BJ (cell line): ENCODE data around the gene ASCL4. TPM values are rescaled to one million over a fixed set of nuclear protein-coding genes. Genes with fewer than 3 reads are reported as not detected.

Experiments used
- CTCF ChIA-PET: fragments of 350-600 bp; formaldehyde crosslinking; extraction: SDS; loops from one replicate; lab custom pipeline; 2021; ENCODE audit warnings: antibody characterized with exemption, inconsistent platforms; lab: Yijun Ruan, JAX
- POLR2A ChIA-PET: fragments of 300-600 bp; sonication (Branson Sonifier 250); formaldehyde crosslinking; extraction: SDS; loops from one replicate; lab custom pipeline; 2021; ENCODE audit warnings: antibody characterized with exemption; lab: Charles Lee
- DNase-seq: peaks from one replicate; pipeline ENCODE4 v3.0.0-alpha.2; 2011; ENCODE audit warnings: low read depth
- H3K27me3 ChIP-seq: 2 replicates; pipeline ENCODE4 v1.6.0; 2011; ENCODE audit warnings: low read length; ENCODE audit not compliant: control insufficient read depth, insufficient read depth
- H3K36me3 ChIP-seq: 2 replicates; pipeline ENCODE4 v1.5.1; 2011; ENCODE audit warnings: low read length; ENCODE audit not compliant: control insufficient read depth, insufficient read depth
- H3K4me3 ChIP-seq: 2 replicates; pipeline ENCODE4 v1.5.1; 2011; ENCODE audit warnings: low read depth, mild to moderate bottlenecking, control low read depth, low read length
- CTCF ChIP-seq: IDR thresholded peaks from 2 replicates; pipeline ENCODE4 v1.5.1; 2011; ENCODE audit warnings: low read depth, mild to moderate bottlenecking, control low read depth, inconsistent platforms, low read length, moderate library complexity; ENCODE audit not compliant: insufficient read depth
- polyA plus RNA-seq: library from polyadenylated mRNA; depleted of rRNA; stranded (reverse); fragments of >200 nt; gene quantifications from 2 replicates; pipeline ENCODE4 v1.2.3, GENCODE V29; 2011

Gene ASCL4
- polyA plus RNA-seq, 1 experiment: not detected

DNA sequence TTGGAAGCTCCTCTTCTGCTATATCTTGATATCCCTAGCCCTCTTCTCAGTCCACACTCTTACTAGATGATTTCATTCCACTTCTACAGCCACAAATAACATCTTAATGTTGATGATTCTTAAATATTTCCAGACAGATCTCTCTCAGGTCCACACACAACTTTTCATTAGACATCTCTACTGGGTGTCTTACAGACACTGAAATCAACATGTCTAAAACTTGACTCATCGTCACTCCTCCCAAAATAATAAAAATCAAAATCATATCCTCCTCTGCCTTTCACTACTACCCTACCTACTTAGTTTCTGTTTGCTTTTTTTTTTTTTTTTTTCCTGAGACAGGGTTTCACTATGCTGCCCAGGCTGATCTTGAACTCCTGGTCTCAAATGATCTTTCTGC is 25.4 kb upstream of the ASCL4 start:
- no peak for TF ChIP-seq CTCF
- no peak overlapping the region for H3K4me3 ChIP-seq
- DNase-seq: no peak
- no peaks in the 10 kb centered on the region for H3K27me3 ChIP-seq
- ChIA-PET CTCF (interaction anchor here (0.6 to 0.9 kb wide), 2 partner anchors 47 to 51 kb away, joined by 3 to 4 read pairs; no protein-coding TSS in a partner anchor), POLR2A (no interaction called here)
- H3K36me3 ChIP-seq: peaks cover 15% of the 10 kb centered on the region

DNA sequence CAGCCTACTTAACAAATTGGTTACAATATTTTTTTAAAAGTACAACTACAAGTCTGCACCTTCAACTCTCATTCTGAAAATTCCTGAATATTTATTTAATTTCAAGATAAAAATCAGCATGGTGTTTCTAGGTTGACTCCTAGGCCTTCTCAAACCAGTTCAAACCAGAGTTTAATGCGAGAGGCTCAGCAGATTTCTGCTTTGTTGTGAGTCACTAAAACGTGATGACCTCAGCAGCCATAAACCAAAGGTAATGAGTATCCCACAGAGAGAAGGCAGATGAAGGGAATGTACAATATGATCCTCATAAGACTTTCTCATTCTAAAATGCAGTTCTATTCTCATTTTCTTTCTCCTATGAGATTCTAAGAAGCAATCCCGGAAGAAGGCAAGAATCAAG is 15.1 kb upstream of the ASCL4 start:
- H3K27me3 ChIP-seq: no peaks in the 10 kb centered on the region
- CTCF ChIA-PET: interaction anchor here (0.7 kb wide), 1 partner anchor 40 kb away, joined by 3 read pairs; no protein-coding TSS in a partner anchor
- H3K36me3 ChIP-seq: peaks cover 12% of the 10 kb centered on the region
- POLR2A ChIA-PET: no interaction called here
- no peak for TF ChIP-seq CTCF
- peak overlapping the region; percentile 91 for H3K4me3 ChIP-seq
- DNase-seq: peak; percentile 55

- Histone ChIP-seq H3K27me3 (no peaks in the 10 kb centered on the region), H3K4me3 (peak overlapping the region; percentile 91), H3K36me3 (peaks cover 10% of the 10 kb centered on the region)
- TF ChIP-seq CTCF: no peak
- ChIA-PET CTCF (no interaction called here), POLR2A (no interaction called here)
- DNase-seq: no peak
These were observed 14.2 kb upstream of the ASCL4 start for GRCh38 chr12:107760207-107760808.

GRCh38 chr12:107760809-107761501 is 13.5 kb upstream of the ASCL4 start, which contains the start of gene PRDM4:
Gene PRDM4, minus strand, starts transcription at chr12:107761137. Its CDS starts 622 bp downstream, at chr12:107760515.
- ChIA-PET CTCF (no interaction called here), POLR2A (no interaction called here)
- Histone ChIP-seq H3K36me3 (peaks cover 9% of the 10 kb centered on the region), H3K4me3 (peak within 1 kb of the TSS; percentile 91), H3K27me3 (peaks cover 1% of the 10 kb centered on the region)
- TF ChIP-seq CTCF: no peak
- DNase-seq: peak; percentile 71

GRCh38 chr12:107761502-107761904 is 13.0 kb upstream of the ASCL4 start:
- Histone ChIP-seq H3K4me3 (peak overlapping the region; percentile 62), H3K36me3 (peaks cover 5% of the 10 kb centered on the region), H3K27me3 (peaks cover 1% of the 10 kb centered on the region)
- CTCF ChIA-PET: no interaction called here
- DNase-seq: no peak
- no peak for TF ChIP-seq CTCF
- POLR2A ChIA-PET: no interaction called here
